Measurements from ENCODE around the gene CDKN1A. TPM values are rescaled to one million over a fixed set of nuclear protein-coding genes. Genes with fewer than 3 reads are reported as not detected.
"Not testable (repeated sequence)": the region's sequence is repeated elsewhere in the genome, so short reads cannot be mapped to it uniquely, and the experiment has no call there.

Gene CDKN1A
- total RNA-seq, 4 donors from 2014 or later: 8.8 to 119 (median 75.8) TPM

DNA sequence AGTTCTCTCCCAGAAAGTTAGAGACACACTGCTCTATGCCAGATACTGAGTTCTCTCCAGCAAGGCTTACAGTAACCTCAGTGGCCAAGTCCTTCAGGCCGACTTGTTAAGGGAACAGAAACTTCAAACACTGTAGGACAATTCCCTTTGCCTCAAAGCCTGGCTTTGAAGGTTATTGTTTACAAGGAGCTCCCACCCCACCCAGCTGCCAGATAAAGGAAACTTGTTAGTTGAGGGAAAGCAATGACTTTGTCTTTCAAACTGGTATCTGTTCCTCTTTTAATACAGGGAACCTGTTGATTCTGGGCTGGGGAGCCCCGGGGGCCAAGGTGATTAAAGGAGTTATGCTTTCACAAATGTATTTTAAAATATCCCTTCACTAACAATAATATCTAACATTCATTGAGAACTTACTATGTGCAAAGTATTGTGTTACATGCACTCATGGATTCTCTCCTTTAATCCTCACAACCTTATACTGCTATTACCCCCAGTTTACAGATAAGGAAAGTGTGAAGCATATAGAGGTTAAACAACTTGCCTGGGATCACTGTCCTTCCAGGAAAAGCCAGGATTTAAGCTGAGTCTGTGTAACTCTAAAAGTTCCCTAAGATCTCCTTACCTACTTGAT, 27.6 kb upstream of the CDKN1A start:
- no peaks in the 10 kb centered on the region for H3K27me3 ChIP-seq
- H3K27ac ChIP-seq: no peak overlapping the region
- intact Hi-C loops (cut with DNase I; ENCODE audit: low total_unique reads): no loop called here
- no peaks in the 10 kb centered on the region for H3K9me3 ChIP-seq
- TF ChIP-seq, protein P1, sequence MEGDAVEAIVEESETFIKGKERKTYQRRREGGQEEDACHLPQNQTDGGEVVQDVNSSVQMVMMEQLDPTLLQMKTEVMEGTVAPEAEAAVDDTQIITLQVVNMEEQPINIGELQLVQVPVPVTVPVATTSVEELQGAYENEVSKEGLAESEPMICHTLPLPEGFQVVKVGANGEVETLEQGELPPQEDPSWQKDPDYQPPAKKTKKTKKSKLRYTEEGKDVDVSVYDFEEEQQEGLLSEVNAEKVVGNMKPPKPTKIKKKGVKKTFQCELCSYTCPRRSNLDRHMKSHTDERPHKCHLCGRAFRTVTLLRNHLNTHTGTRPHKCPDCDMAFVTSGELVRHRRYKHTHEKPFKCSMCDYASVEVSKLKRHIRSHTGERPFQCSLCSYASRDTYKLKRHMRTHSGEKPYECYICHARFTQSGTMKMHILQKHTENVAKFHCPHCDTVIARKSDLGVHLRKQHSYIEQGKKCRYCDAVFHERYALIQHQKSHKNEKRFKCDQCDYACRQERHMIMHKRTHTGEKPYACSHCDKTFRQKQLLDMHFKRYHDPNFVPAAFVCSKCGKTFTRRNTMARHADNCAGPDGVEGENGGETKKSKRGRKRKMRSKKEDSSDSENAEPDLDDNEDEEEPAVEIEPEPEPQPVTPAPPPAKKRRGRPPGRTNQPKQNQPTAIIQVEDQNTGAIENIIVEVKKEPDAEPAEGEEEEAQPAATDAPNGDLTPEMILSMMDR (IDR thresholded peaks at IDR 0.05): no peak
- no peak for TF ChIP-seq POLR2A (IDR thresholded peaks at IDR 0.05)
- no peaks in the 10 kb centered on the region for H3K36me3 ChIP-seq
- H3K4me1 ChIP-seq: no peaks in the 10 kb centered on the region
- DNase-seq: no peak
- H3K4me3 ChIP-seq: no peak overlapping the region

DNA sequence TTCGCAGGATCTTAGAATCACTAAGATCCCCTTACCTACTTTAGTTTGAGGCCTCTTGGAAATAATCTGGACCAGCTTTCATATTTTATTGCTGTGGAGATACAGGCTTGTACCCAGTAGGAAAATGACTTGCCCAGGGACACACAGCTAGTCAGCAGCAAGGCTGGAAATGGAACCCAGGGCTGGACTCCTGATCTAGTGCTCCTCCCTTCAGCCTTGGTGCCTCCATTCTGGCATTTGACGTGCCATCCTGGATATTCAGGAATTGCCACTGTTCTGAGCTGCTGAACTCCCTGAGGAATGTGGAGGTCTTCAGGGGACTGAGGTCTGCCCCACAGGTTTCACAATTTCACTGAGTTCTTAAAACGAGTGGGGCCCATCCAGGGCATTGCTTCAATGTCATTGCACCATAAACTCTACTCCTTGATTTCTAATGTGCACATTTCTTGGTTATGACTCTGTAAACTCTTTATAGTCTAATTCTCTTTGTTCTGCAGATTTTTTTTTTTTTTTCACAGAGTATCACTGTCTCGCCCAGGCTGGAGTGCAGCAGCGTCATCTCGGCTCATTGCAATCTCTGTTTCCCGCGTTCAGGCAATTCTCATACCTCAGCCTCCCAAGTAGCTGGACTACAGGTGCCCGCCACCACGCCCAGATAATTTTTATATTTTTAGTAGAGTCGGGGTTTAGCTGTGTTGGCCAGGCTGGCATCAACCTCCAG, 26.7 kb upstream of the CDKN1A start:
- Histone ChIP-seq H3K27me3 (no peaks in the 10 kb centered on the region), H3K4me3 (no peak overlapping the region), H3K9me3 (no peaks in the 10 kb centered on the region), H3K4me1 (no peaks in the 10 kb centered on the region), H3K36me3 (no peaks in the 10 kb centered on the region), H3K27ac (no peak overlapping the region)
- no peak for DNase-seq
- TF ChIP-seq, protein P1 (IDR thresholded peaks at IDR 0.05): no peak
- TF ChIP-seq POLR2A (IDR thresholded peaks at IDR 0.05): no peak
- intact Hi-C loops (cut with DNase I; ENCODE audit: low total_unique reads): no loop called here

DNA sequence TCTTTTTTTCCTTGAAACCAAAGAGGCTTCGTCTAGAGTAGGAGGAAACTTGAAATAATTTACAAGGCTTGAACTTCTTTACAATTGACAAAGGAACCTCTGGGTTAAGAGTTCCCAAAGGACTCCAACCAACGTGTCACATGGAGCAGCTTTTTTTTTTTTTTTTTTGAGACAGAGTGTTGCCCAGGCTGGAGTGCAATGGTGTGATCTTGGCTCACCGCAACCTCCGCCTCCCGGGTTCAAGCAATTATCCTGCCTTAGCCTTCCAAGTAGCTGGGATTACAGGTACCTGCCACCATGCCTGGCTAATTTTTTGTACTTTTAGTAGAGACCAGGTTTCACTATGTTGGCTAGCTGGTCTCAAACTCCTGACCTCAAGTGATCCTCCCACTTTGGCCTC, 24.0 kb upstream of the CDKN1A start:
- DNase-seq; H3K27ac ChIP-seq; H3K36me3 ChIP-seq; H3K4me1 ChIP-seq; H3K9me3 ChIP-seq; H3K27me3 ChIP-seq; intact Hi-C loops (cut with DNase I; ENCODE audit: low total_unique reads); H3K4me3 ChIP-seq: not testable (repeated sequence)

DNA sequence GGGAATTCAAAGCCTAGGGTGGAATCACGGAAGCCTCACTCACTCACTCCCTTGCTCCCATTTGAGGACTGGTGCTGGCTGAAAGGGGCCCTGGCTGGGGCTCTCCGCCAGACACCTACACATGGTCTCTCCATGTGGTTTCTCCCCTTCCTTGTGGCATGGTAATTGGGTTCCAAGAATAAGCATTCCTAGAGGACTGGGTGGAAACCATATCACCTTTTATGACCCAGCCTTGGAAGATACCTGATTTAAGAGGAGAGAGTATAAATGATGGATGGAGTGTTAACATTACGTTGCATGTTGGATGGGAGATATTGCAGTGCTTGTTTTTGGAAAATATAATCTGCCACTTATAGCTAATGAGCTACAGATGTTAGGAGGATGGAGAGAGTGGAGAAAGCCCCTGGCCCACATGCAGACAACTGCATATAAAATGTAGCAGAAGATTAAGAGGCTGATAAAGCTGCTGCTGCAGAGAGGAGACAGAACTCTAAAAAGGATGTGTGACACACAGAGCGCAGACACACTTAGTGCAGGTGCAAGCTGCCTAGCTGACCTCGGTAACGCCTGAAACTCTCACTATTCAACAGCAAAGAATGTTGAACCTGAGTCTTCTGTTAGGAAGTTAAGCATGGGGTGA, 23.3 kb upstream of the CDKN1A start:
- TF ChIP-seq, protein P1 (IDR thresholded peaks at IDR 0.05): no peak
- TF ChIP-seq POLR2A (IDR thresholded peaks at IDR 0.05): no peak
- Histone ChIP-seq H3K27ac (no peak overlapping the region), H3K27me3 (no peaks in the 10 kb centered on the region), H3K4me3 (no peak overlapping the region), H3K4me1 (no peaks in the 10 kb centered on the region), H3K9me3 (no peaks in the 10 kb centered on the region), H3K36me3 (no peaks in the 10 kb centered on the region)
- DNase-seq: no peak
- intact Hi-C loops (cut with DNase I; ENCODE audit: low total_unique reads): no loop called here

DNA sequence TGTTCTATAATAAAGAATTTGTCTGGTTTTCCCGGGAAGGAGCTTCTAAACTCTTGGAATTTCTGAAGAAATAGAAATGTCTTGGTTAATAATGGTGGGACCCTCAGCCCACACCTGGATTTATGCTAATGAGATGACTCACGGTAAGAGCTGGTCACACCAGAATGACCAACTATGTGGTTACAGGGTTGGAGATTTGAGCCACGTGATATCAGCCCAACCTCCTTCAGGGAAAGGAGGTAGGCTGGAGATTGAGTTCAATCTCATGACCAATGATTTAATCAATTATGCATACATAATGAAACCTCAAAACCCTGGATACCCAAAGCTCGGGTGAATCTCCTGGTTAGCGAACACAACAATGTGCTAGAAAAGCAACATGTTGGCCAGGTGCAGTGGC, 22.1 kb upstream of the CDKN1A start:
- H3K4me3 ChIP-seq: no peak overlapping the region
- H3K36me3 ChIP-seq: no peaks in the 10 kb centered on the region
- TF ChIP-seq, protein P1 (IDR thresholded peaks at IDR 0.05): no peak
- no peak for TF ChIP-seq POLR2A (IDR thresholded peaks at IDR 0.05)
- H3K9me3 ChIP-seq: no peaks in the 10 kb centered on the region
- H3K4me1 ChIP-seq: no peaks in the 10 kb centered on the region
- DNase-seq: no peak
- intact Hi-C loops (cut with DNase I; ENCODE audit: low total_unique reads): no loop called here
- H3K27me3 ChIP-seq: no peaks in the 10 kb centered on the region
- H3K27ac ChIP-seq: no peak overlapping the region

All from uterus (tissue), 4 donors.